ENCODE measurements around the gene CCBE1.

CCBE1 gene

DNA sequence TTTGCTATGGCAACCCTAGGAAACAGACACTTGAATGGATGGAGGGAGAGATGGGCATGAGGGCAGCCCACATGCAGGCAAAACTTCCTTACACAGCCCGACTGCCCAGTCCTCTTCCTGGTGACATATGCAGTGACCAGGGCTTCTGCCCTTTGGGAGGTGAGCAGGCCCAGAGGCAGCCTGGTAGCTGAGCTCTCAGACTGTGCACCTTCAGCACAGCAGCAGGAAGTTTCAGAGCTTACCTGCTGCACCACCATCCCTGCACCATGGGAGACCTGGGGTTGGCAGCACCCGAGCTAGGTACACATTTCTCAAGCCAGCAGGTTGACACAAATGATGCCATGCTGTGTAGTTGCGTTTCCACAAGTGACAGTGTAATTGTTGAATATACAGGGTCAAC, 240.6 kb downstream of the CCBE1 start:
- TF ChIP-seq YY1 (IDR thresholded peaks at IDR 0.05; ENCODE audit: low read depth), result no peak
- no peak for TF ChIP-seq TAF1 (IDR thresholded peaks at IDR 0.05; ENCODE audit: low read depth)
- no peak for TF ChIP-seq FOXM1 (IDR thresholded peaks at IDR 0.05; ENCODE audit: borderline replicate concordance, low read depth)
- TF ChIP-seq RAD21 (IDR thresholded peaks at IDR 0.05; ENCODE audit: low read depth), result no peak
- TF ChIP-seq EGR1 (IDR thresholded peaks at IDR 0.05), result no peak
- no peak for TF ChIP-seq CEBPB (IDR thresholded peaks at IDR 0.05)
- TF ChIP-seq NFIC (IDR thresholded peaks at IDR 0.05), result no peak
- no peak for TF ChIP-seq CREB1 (IDR thresholded peaks at IDR 0.05; ENCODE audit: low read depth)
- TF ChIP-seq ZBTB7A (IDR thresholded peaks at IDR 0.05; ENCODE audit: low read depth), result no peak

DNA sequence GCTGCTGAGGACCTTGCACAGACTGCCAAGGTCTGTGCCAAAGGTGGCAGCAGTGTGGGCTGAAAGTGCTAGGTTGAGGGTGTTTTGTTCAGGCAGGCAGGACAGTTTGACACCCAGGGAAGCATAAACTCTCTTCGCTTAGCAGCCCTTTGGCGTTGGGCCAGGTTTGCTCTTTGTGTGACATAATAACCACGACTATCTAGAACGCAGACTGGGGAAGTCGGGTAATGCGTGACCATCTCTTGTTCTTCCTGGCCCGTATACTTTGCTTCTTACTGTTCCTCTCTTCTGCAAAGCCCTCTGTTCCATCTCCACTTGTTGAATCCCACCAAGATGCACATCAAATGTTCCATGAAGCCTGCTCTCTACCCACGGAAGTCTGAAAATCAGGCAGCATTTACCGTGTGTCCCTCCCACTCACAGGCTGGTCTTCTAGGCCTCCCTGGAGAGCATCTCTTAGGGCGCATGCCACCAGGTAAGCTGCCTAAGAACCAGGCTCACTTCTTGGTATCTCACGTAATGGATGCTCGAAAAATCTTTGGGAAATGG, 241.4 kb downstream of the CCBE1 start:
- no peak for TF ChIP-seq ZBTB7A (IDR thresholded peaks at IDR 0.05; ENCODE audit: low read depth)
- TF ChIP-seq YY1 (IDR thresholded peaks at IDR 0.05; ENCODE audit: low read depth), result no peak
- TF ChIP-seq TCF12 (IDR thresholded peaks at IDR 0.05; ENCODE audit: low read depth), result no peak
- TF ChIP-seq CEBPB (IDR thresholded peaks at IDR 0.05), result no peak
- no peak for TF ChIP-seq RAD21 (IDR thresholded peaks at IDR 0.05; ENCODE audit: low read depth)
- no peak for TF ChIP-seq REST (IDR thresholded peaks at IDR 0.05; ENCODE audit: low read depth)
- TF ChIP-seq, protein P1, sequence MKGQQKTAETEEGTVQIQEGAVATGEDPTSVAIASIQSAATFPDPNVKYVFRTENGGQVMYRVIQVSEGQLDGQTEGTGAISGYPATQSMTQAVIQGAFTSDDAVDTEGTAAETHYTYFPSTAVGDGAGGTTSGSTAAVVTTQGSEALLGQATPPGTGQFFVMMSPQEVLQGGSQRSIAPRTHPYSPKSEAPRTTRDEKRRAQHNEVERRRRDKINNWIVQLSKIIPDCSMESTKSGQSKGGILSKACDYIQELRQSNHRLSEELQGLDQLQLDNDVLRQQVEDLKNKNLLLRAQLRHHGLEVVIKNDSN (IDR thresholded peaks at IDR 0.05), result no peak
- TF ChIP-seq MAX (IDR thresholded peaks at IDR 0.05), result no peak
- TF ChIP-seq EP300 (IDR thresholded peaks at IDR 0.05; ENCODE audit: borderline replicate concordance), result no peak
- no peak for TF ChIP-seq NFIC (IDR thresholded peaks at IDR 0.05)
- no peak for TF ChIP-seq FOXM1 (IDR thresholded peaks at IDR 0.05; ENCODE audit: borderline replicate concordance, low read depth)

- TF ChIP-seq NFIC (IDR thresholded peaks at IDR 0.05), result no peak
- no peak for TF ChIP-seq RAD21 (IDR thresholded peaks at IDR 0.05; ENCODE audit: low read depth)
- no peak for TF ChIP-seq FOXM1 (IDR thresholded peaks at IDR 0.05; ENCODE audit: borderline replicate concordance, low read depth)
- no peak for TF ChIP-seq YY1 (IDR thresholded peaks at IDR 0.05; ENCODE audit: low read depth)
- no peak for TF ChIP-seq EP300 (IDR thresholded peaks at IDR 0.05; ENCODE audit: borderline replicate concordance)
- no peak for TF ChIP-seq REST (IDR thresholded peaks at IDR 0.05; ENCODE audit: low read depth)
- TF ChIP-seq, protein P1 (IDR thresholded peaks at IDR 0.05), result no peak
- TF ChIP-seq EGR1 (IDR thresholded peaks at IDR 0.05), result no peak
Measured at GRCh38 chr18:59454909-59455727, 242.1 kb downstream of the CCBE1 start.

DNA sequence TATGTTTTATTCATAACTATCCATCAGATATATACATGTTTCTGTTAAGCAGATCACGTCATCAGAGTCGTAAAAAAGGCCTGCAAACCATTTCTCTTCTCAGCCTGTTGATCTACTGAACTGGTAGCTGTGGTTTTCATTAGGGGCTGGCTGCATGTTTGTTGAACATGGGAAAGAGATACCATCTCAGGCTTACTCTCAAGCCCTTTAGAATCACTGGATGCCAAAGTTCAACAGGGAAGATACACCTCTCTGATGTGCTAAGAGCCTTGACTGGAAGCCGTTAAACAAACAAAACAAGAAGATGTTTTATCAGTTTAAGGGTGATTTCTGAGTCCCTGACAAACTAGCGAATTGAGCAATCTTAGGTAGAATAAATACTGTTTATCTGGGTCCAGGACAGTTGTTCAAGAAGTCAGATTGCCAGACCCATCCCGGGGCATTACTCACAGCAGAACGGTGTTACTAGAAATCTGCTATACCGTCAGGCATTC, 243.7 kb downstream of the CCBE1 start:
- TF ChIP-seq CREB1 (IDR thresholded peaks at IDR 0.05; ENCODE audit: low read depth) (no peak), EP300 (IDR thresholded peaks at IDR 0.05; ENCODE audit: borderline replicate concordance) (no peak), FOXM1 (IDR thresholded peaks at IDR 0.05; ENCODE audit: borderline replicate concordance, low read depth) (no peak), YY1 (IDR thresholded peaks at IDR 0.05; ENCODE audit: low read depth) (no peak), TCF12 (IDR thresholded peaks at IDR 0.05; ENCODE audit: low read depth) (no peak), TEAD4 (IDR thresholded peaks at IDR 0.05) (no peak), MAX (IDR thresholded peaks at IDR 0.05) (no peak), REST (IDR thresholded peaks at IDR 0.05; ENCODE audit: low read depth) (no peak), EGR1 (IDR thresholded peaks at IDR 0.05) (no peak), NFIC (IDR thresholded peaks at IDR 0.05) (no peak), RAD21 (IDR thresholded peaks at IDR 0.05; ENCODE audit: low read depth) (no peak), TAF1 (IDR thresholded peaks at IDR 0.05; ENCODE audit: low read depth) (no peak), CEBPB (IDR thresholded peaks at IDR 0.05) (no peak), ZBTB7A (IDR thresholded peaks at IDR 0.05; ENCODE audit: low read depth) (no peak)
- TF ChIP-seq, protein P1 (IDR thresholded peaks at IDR 0.05), result no peak

Measured in Ishikawa (cell line).